CD14-positive monocyte (primary cell): ENCODE results near the gene WIPF2. TPM values are rescaled to one million over a fixed set of nuclear protein-coding genes. Genes with fewer than 3 reads are reported as not detected.
A peak's percentile ranks its signal among the peaks of the same experiment; 100 is the strongest.

Experiments used
- DNase-seq, 3 donors: peaks; one replicate each; pipeline ENCODE4 v3.0.0-alpha.2; 2011 to 2022
- H2AFZ ChIP-seq: 2 replicates; pipeline ENCODE4 v1.6.0; 2012; ENCODE audit warnings: mild to moderate bottlenecking, low read depth, low read length, inconsistent platforms; ENCODE audit not compliant: insufficient read depth, poor library complexity, severe bottlenecking
- H3K27ac ChIP-seq, 2 donors: 1 replicate in 1 of 2; 2 replicates in 1 of 2; pipeline ENCODE4 v1.5.1; 2012 to 2013; ENCODE audit warnings: low read length in 2 of 2, control low read depth in 1 of 2, inconsistent platforms in 1 of 2, low read depth in 1 of 2, mild to moderate bottlenecking in 1 of 2
- H3K27me3 ChIP-seq, 2 donors: one replicate each; pipeline versions ENCODE4 v1.6.0 to v1.6.1; 2011 to 2013; ENCODE audit warnings: low read length in 2 of 2; ENCODE audit not compliant: control insufficient read depth in 2 of 2, insufficient read depth in 2 of 2
- H3K36me3 ChIP-seq, 2 donors: replicated peaks in 1 of 2; 1 replicate in 1 of 2; 2 replicates in 1 of 2; pipeline versions ENCODE4 v1.5.1 to v1.6.1; 2012 to 2013; ENCODE audit warnings: low read length in 2 of 2, control low read depth in 1 of 2, inconsistent platforms in 1 of 2, mild to moderate bottlenecking in 1 of 2; ENCODE audit not compliant: insufficient read depth in 2 of 2, control insufficient read depth in 1 of 2
- H3K4me1 ChIP-seq, 2 donors: 1 replicate in 1 of 2; 2 replicates in 1 of 2; pipeline versions ENCODE4 v1.5.1 to v1.6.1; 2012 to 2013; ENCODE audit warnings: low read length in 2 of 2, control low read depth in 1 of 2, inconsistent platforms in 1 of 2, mild to moderate bottlenecking in 1 of 2, moderate library complexity in 1 of 2; ENCODE audit not compliant: insufficient read depth in 2 of 2, control insufficient read depth in 1 of 2
- H3K4me2 ChIP-seq: replicated peaks from 2 replicates; pipeline ENCODE3; 2012; ENCODE audit warnings: low read length, moderate library complexity, mild to moderate bottlenecking; ENCODE audit not compliant: poor library complexity, severe bottlenecking; ENCODE audit errors: extremely low read depth
- H3K4me3 ChIP-seq, 3 experiments: fragments of 200-600 bp in 1 of 3; sonication (generic) in 1 of 3; replicated peaks in 1 of 3; 1 replicate in 2 of 3; 2 replicates in 1 of 3; pipeline ENCODE4 v1.5.1; 2011 to 2013; ENCODE audit warnings: low read length in 3 of 3, mild to moderate bottlenecking in 3 of 3, control low read depth in 2 of 3, low read depth in 2 of 3, inconsistent platforms in 1 of 3, moderate library complexity in 1 of 3
- H3K79me2 ChIP-seq: 2 replicates; pipeline ENCODE4 v1.6.0; 2012; ENCODE audit warnings: mild to moderate bottlenecking, control low read depth, inconsistent platforms, low read length, moderate library complexity; ENCODE audit not compliant: insufficient read depth
- H3K9ac ChIP-seq: 2 replicates; pipeline ENCODE4 v1.6.0; 2017; ENCODE audit warnings: low read length, mild to moderate bottlenecking; ENCODE audit not compliant: insufficient read depth, poor library complexity, severe bottlenecking
- H3K9me3 ChIP-seq, 2 donors: replicated peaks in 1 of 2; 1 replicate in 1 of 2; 2 replicates in 1 of 2; pipeline versions ENCODE4 v1.5.1 to v1.6.1; 2012 to 2013; ENCODE audit warnings: low read length in 2 of 2, control low read depth in 1 of 2; ENCODE audit not compliant: control insufficient read depth in 1 of 2, insufficient read depth in 1 of 2
- H4K20me1 ChIP-seq: 2 replicates; pipeline ENCODE4 v1.6.0; 2012; ENCODE audit warnings: mild to moderate bottlenecking, low read length, control low read depth, moderate library complexity; ENCODE audit not compliant: insufficient read depth
- H3K27ac Mint-ChIP-seq, 7 donors: one replicate each; pipeline ENCODE4 v1.8.0; 2020; ENCODE audit warnings: mild to moderate bottlenecking in 7 of 7, mixed read lengths in 7 of 7, moderate library complexity in 6 of 7, inconsistent platforms in 2 of 7
- H3K27me3 Mint-ChIP-seq, 3 donors: one replicate each; pipeline ENCODE4 v1.8.0; 2021 to 2022; ENCODE audit warnings: low read depth in 3 of 3, mild to moderate bottlenecking in 3 of 3, mixed read lengths in 3 of 3, moderate library complexity in 3 of 3, inconsistent platforms in 1 of 3
- H3K36me3 Mint-ChIP-seq, 2 donors: one replicate each; pipeline ENCODE4 v1.8.0; 2020; ENCODE audit warnings: mixed read lengths in 2 of 2, inconsistent platforms in 1 of 2, mild to moderate bottlenecking in 1 of 2
- H3K4me1 Mint-ChIP-seq: one replicate; pipeline ENCODE4 v1.8.0; 2020; ENCODE audit warnings: mild to moderate bottlenecking, mixed read lengths
- H3K4me3 Mint-ChIP-seq, 2 donors: one replicate each; pipeline ENCODE4 v1.8.0; 2020; ENCODE audit warnings: mild to moderate bottlenecking in 2 of 2, mixed read lengths in 2 of 2, moderate library complexity in 1 of 2
- H3K9me3 Mint-ChIP-seq, 7 donors: one replicate each; pipeline ENCODE4 v1.8.0; 2020 to 2022; ENCODE audit warnings: mixed read lengths in 7 of 7, mild to moderate bottlenecking in 6 of 7, moderate library complexity in 6 of 7, inconsistent platforms in 2 of 7
- CTCF ChIP-seq: fragments of 200-600 bp; IDR thresholded peaks from one replicate; pipeline ENCODE4 v1.8.0; 2022; ENCODE audit warnings: antibody characterized with exemption, mild to moderate bottlenecking
- WGBS: methylation state at CpG from one replicate; pipeline ENCODE4 v1.1.5; 2013; ENCODE audit warnings: missing lambda C conversion rate; ENCODE audit not compliant: insufficient coverage; 5-methylcytosine and 5-hydroxymethylcytosine counted together
- intact Hi-C, 2 donors: fragments of 100-400 bp; cut with micrococcal nuclease; formaldehyde crosslinking; loops; one replicate each; pipeline versions ENCODE4 v1.15.0 to v1.15.1; 2023
- polyA plus RNA-seq, 3 donors: library from polyadenylated mRNA; depleted of rRNA in 1 of 3; unstranded in 2 of 3; stranded (reverse) in 1 of 3; fragments of 300-500 nt in 2 of 3; fragments of >200 nt in 1 of 3; fragmentation: Illumina TruSeq in 2 of 3; gene quantifications; 1 replicate in 2 of 3; 2 replicates in 1 of 3; pipeline ENCODE4 v1.2.3, GENCODE V29; 2012 to 2021

Gene WIPF2
- polyA plus RNA-seq, 3 donors: 5.2 to 9.7 (median 8.4) TPM

DNA sequence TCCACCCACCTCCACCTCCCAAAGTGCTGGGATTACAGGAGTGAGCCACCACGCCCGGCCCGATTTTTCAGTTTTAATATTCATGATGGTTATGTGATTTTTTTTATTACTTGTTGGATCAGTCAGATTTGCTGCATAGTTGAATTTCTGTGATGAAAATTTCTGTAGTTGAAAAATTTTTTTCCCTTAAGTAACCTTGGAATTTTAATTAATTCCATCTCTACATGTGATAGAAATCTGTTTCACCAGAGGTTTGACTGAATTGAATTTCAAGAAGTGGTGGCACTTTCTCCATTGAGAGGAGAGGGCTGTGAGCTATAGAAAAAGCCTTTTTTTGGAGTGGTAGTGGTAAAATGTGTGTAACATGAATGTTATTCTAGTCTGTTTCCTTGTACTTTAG, 24.7 kb downstream of the WIPF2 start:
- Mint-ChIP-seq H3K27ac (no peak overlapping the region), H3K4me1 (peaks cover 21% of the 10 kb centered on the region), H3K27me3 (no peaks in the 10 kb centered on the region), H3K4me3 (no peak overlapping the region), H3K9me3 (no peaks in the 10 kb centered on the region), H3K36me3 (peaks cover 11 to 37% of the 10 kb centered on the region in 2 donors)
- no peak overlapping the region for H3K27ac ChIP-seq
- no peak overlapping the region for H3K4me2 ChIP-seq
- no CpG with 5 or more reads among the region's 3 CpGs for WGBS
- H3K4me3 ChIP-seq: no peak overlapping the region
- peaks cover 5% of the 10 kb centered on the region in 2 donors for H3K4me1 ChIP-seq
- TF ChIP-seq CTCF: no peak
- H3K79me2 ChIP-seq: peaks cover 95% of the 10 kb centered on the region
- DNase-seq: no peak
- no peaks in the 10 kb centered on the region for H3K9me3 ChIP-seq
- no peak overlapping the region for H3K9ac ChIP-seq
- peaks cover 92% of the 10 kb centered on the region for H4K20me1 ChIP-seq
- H2AFZ ChIP-seq: no peak overlapping the region
- H3K36me3 ChIP-seq: peaks cover 0 to 35% of the 10 kb centered on the region in 2 donors
- H3K27me3 ChIP-seq: no peaks in the 10 kb centered on the region
- intact Hi-C loops: no loop called here

GRCh38 chr17:40244255-40244654, 25.2 kb downstream of the WIPF2 start:
- Histone ChIP-seq H3K27ac (no peak overlapping the region), H2AFZ (no peak overlapping the region), H4K20me1 (peaks cover 94% of the 10 kb centered on the region), H3K4me1 (peaks cover 5 to 9% of the 10 kb centered on the region in 2 donors), H3K36me3 (peaks cover 0 to 35% of the 10 kb centered on the region in 2 donors), H3K9ac (no peak overlapping the region), H3K27me3 (no peaks in the 10 kb centered on the region), H3K4me3 (no peak overlapping the region), H3K9me3 (no peaks in the 10 kb centered on the region), H3K79me2 (peaks cover 98% of the 10 kb centered on the region), H3K4me2 (no peak overlapping the region)
- peaks cover 26% of the 10 kb centered on the region for H3K4me1 Mint-ChIP-seq
- peaks cover 11 to 37% of the 10 kb centered on the region in 2 donors for H3K36me3 Mint-ChIP-seq
- H3K9me3 Mint-ChIP-seq: no peaks in the 10 kb centered on the region
- no peak overlapping the region for H3K4me3 Mint-ChIP-seq
- intact Hi-C loops: no loop called here
- H3K27me3 Mint-ChIP-seq: no peaks in the 10 kb centered on the region
- WGBS: 100% methylated on average over 1 of the region's 4 CpGs
- H3K27ac Mint-ChIP-seq: peak overlapping the region in 1 of 7 donors; percentile 35
- no peak for TF ChIP-seq CTCF
- no peak for DNase-seq
